Trophoblast cell (in vitro differentiated cells and primary cell): ENCODE measurements around the gene TRIM68.

Source experiments
- DNase-seq, 2 donors: peaks; one replicate each; pipeline ENCODE4 v3.0.0-alpha.2; 2016
- H2AFZ ChIP-seq: 2 replicates; pipeline ENCODE4 v1.6.1; 2013; ENCODE audit warnings: low read length, moderate library complexity, mild to moderate bottlenecking; ENCODE audit not compliant: insufficient read depth, poor library complexity
- H2AK5ac ChIP-seq: 2 replicates; pipeline ENCODE4 v1.6.1; 2013; ENCODE audit warnings: mild to moderate bottlenecking, low read length
- H2BK120ac ChIP-seq: 2 replicates; pipeline ENCODE4 v1.6.1; 2013; ENCODE audit warnings: low read length, mild to moderate bottlenecking, moderate library complexity; ENCODE audit not compliant: insufficient read depth, poor library complexity
- H2BK12ac ChIP-seq: 2 replicates; pipeline ENCODE4 v1.6.1; 2013; ENCODE audit warnings: mild to moderate bottlenecking, low read length, moderate library complexity
- H2BK5ac ChIP-seq: 2 replicates; pipeline ENCODE4 v1.6.1; 2013; ENCODE audit warnings: low read length, low read depth, moderate library complexity, mild to moderate bottlenecking; ENCODE audit not compliant: poor library complexity
- H3K14ac ChIP-seq: 2 replicates; pipeline ENCODE4 v1.6.1; 2013; ENCODE audit warnings: mild to moderate bottlenecking, low read length
- H3K18ac ChIP-seq: 2 replicates; pipeline ENCODE4 v1.6.1; 2013; ENCODE audit warnings: mild to moderate bottlenecking, low read length
- H3K23ac ChIP-seq: 2 replicates; pipeline ENCODE4 v1.6.1; 2013; ENCODE audit warnings: low read length
- H3K27ac ChIP-seq: 2 replicates; pipeline ENCODE4 v1.5.1; 2013; ENCODE audit warnings: low read depth, mild to moderate bottlenecking, inconsistent platforms, low read length, moderate library complexity
- H3K27me3 ChIP-seq: 2 replicates; pipeline ENCODE4 v1.6.1; 2013; ENCODE audit warnings: inconsistent platforms, mild to moderate bottlenecking, low read length, moderate library complexity; ENCODE audit not compliant: insufficient read depth
- H3K36me3 ChIP-seq, 2 experiments: 1 replicate in 1 of 2; 2 replicates in 1 of 2; pipeline ENCODE4 v1.6.1; 2013; ENCODE audit warnings: low read length in 2 of 2, mild to moderate bottlenecking in 2 of 2, moderate library complexity in 1 of 2; ENCODE audit not compliant: insufficient read depth in 2 of 2, control insufficient read depth in 1 of 2
- H3K4ac ChIP-seq: 2 replicates; pipeline ENCODE4 v1.6.1; 2013; ENCODE audit warnings: low read depth, mild to moderate bottlenecking, low read length, moderate library complexity
- H3K4me1 ChIP-seq, 2 experiments: 1 replicate in 1 of 2; 2 replicates in 1 of 2; pipeline ENCODE4 v1.6.1; 2013; ENCODE audit warnings: low read length in 2 of 2, mild to moderate bottlenecking in 2 of 2, moderate library complexity in 1 of 2; ENCODE audit not compliant: insufficient read depth in 2 of 2, control insufficient read depth in 1 of 2
- H3K4me2 ChIP-seq: 2 replicates; pipeline ENCODE4 v1.6.1; 2013; ENCODE audit warnings: inconsistent platforms, mild to moderate bottlenecking, low read length, moderate library complexity
- H3K4me3 ChIP-seq: 2 replicates; pipeline ENCODE4 v1.5.1; 2013; ENCODE audit warnings: mild to moderate bottlenecking, low read depth, low read length, inconsistent platforms
- H3K79me1 ChIP-seq: one replicate; pipeline ENCODE4 v1.6.1; 2013; ENCODE audit warnings: low read length
- H3K79me2 ChIP-seq: 2 replicates; pipeline ENCODE4 v1.6.1; 2013; ENCODE audit warnings: low read length, mild to moderate bottlenecking; ENCODE audit not compliant: control insufficient read depth, insufficient read depth, poor library complexity
- H3K9ac ChIP-seq: 2 replicates; pipeline ENCODE4 v1.6.1; 2013; ENCODE audit warnings: mild to moderate bottlenecking, low read length
- H3K9me3 ChIP-seq: 2 replicates; pipeline ENCODE4 v1.6.1; 2013; ENCODE audit warnings: low read depth, mild to moderate bottlenecking, control low read depth, inconsistent platforms, low read length; ENCODE audit not compliant: insufficient read depth
- H4K12ac ChIP-seq: 2 replicates; pipeline ENCODE4 v1.6.1; 2013; ENCODE audit warnings: low read depth, mild to moderate bottlenecking, low read length, moderate library complexity
- H4K8ac ChIP-seq: 2 replicates; pipeline ENCODE4 v1.6.1; 2013; ENCODE audit warnings: low read depth, mild to moderate bottlenecking, low read length, moderate library complexity
- H4K91ac ChIP-seq: one replicate; pipeline ENCODE4 v1.6.1; 2013; ENCODE audit warnings: low read depth, mild to moderate bottlenecking, low read length, moderate library complexity
- WGBS: extraction: QIAGEN DNeasy Blood & Tissue Kit; methylation state at CpG from one replicate; pipeline ENCODE4 v1.1.7; 2013; ENCODE audit warnings: missing lambda C conversion rate; ENCODE audit not compliant: insufficient read length, insufficient coverage; ENCODE audit errors: extremely low coverage; 5-methylcytosine and 5-hydroxymethylcytosine counted together

Gene TRIM68

DNA sequence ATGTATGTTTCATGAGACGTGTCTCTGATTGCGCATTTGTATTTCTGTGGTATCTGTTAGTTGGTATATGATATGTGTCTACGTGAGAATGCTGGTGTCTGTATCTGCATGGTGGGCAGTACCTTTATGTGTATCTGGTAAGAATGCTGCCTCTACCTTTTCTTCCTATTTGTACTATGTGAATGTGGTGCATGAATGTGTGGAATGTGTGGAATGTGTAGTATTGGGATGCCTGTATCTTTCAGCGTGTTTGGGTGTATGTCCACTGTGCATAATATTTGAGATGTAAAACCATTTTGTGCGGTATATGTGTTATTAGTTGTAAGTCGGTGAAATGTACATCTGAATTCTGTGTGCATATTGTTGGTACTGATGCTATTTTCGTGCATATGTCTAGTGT is 33.5 kb upstream of the TRIM68 start:
- H3K27ac ChIP-seq, result no peak overlapping the region
- H4K12ac ChIP-seq, result no peak overlapping the region
- H2BK12ac ChIP-seq, result no peak overlapping the region
- DNase-seq, result peak in 1 of 2 donors; percentile 7
- no peak overlapping the region for H3K4me3 ChIP-seq
- H3K79me2 ChIP-seq, result no peaks in the 10 kb centered on the region
- no peak overlapping the region for H2BK120ac ChIP-seq
- H4K8ac ChIP-seq, result no peak overlapping the region
- H3K4me2 ChIP-seq, result no peak overlapping the region
- no CpG with 5 or more reads among the region's 7 CpGs for WGBS
- H3K27me3 ChIP-seq, result no peaks in the 10 kb centered on the region
- no peak overlapping the region for H3K14ac ChIP-seq
- no peak overlapping the region for H2AK5ac ChIP-seq
- no peak overlapping the region for H3K18ac ChIP-seq
- no peak overlapping the region for H2AFZ ChIP-seq
- H2BK5ac ChIP-seq, result no peak overlapping the region
- H3K79me1 ChIP-seq, result no peaks in the 10 kb centered on the region
- no peak overlapping the region for H3K23ac ChIP-seq
- H3K9ac ChIP-seq, result no peak overlapping the region
- H3K9me3 ChIP-seq, result peaks cover 7% of the 10 kb centered on the region
- H3K4ac ChIP-seq, result no peak overlapping the region
- H3K4me1 ChIP-seq, result peaks cover 7 to 8% of the 10 kb centered on the region in 2 experiments
- no peaks in the 10 kb centered on the region for H3K36me3 ChIP-seq
- no peak overlapping the region for H4K91ac ChIP-seq

DNA sequence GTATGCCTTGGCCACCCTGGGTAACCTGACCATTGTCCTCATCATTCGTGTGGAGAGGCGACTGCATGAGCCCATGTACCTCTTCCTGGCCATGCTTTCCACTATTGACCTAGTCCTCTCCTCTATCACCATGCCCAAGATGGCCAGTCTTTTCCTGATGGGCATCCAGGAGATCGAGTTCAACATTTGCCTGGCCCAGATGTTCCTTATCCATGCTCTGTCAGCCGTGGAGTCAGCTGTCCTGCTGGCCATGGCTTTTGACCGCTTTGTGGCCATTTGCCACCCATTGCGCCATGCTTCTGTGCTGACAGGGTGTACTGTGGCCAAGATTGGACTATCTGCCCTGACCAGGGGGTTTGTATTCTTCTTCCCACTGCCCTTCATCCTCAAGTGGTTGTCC is 31.9 kb upstream of the TRIM68 start:
- no peak overlapping the region for H3K18ac ChIP-seq
- DNase-seq, result no peak
- no CpG with 5 or more reads among the region's 6 CpGs for WGBS

DNA sequence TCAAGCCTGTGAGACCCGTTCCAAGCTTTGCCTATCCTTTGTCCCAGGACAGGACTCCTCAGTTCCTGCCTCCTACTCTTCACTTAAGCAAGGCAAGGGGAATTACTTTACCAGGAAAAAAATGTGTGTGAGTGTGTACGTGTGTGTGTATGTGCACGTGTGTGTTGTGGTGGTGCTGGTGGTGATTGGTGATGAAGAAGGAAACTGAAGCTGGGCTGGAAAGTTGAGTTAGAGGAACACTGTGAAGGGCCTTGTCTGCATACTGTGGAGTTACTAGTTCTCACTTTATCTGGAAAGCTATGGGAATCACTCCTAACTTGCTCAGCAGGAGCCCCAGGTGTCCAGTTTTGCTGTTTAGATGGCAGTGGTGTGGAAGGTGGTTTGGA is 29.6 kb upstream of the TRIM68 start:
- no peaks in the 10 kb centered on the region for H3K27me3 ChIP-seq

More for the DNA sequence above, 31.9 kb upstream of the TRIM68 start:
- H3K4ac ChIP-seq, result no peak overlapping the region
- H3K36me3 ChIP-seq, result no peaks in the 10 kb centered on the region
- no peak overlapping the region for H4K8ac ChIP-seq
- H3K9ac ChIP-seq, result no peak overlapping the region
- no peak overlapping the region for H3K14ac ChIP-seq
- H3K27ac ChIP-seq, result no peak overlapping the region
- H3K79me1 ChIP-seq, result no peaks in the 10 kb centered on the region
- H2BK12ac ChIP-seq, result no peak overlapping the region
- peaks cover 7 to 8% of the 10 kb centered on the region in 2 experiments for H3K4me1 ChIP-seq
- H2BK5ac ChIP-seq, result no peak overlapping the region
- no peaks in the 10 kb centered on the region for H3K79me2 ChIP-seq
- no peak overlapping the region for H2BK120ac ChIP-seq
- H3K27me3 ChIP-seq, result no peaks in the 10 kb centered on the region
- no peak overlapping the region for H2AFZ ChIP-seq
- H3K4me2 ChIP-seq, result no peak overlapping the region
- no peak overlapping the region for H4K91ac ChIP-seq
- no peak overlapping the region for H4K12ac ChIP-seq
- peaks cover 7% of the 10 kb centered on the region for H3K9me3 ChIP-seq
- no peak overlapping the region for H3K23ac ChIP-seq
- no peak overlapping the region for H3K4me3 ChIP-seq
- H2AK5ac ChIP-seq, result no peak overlapping the region

DNA sequence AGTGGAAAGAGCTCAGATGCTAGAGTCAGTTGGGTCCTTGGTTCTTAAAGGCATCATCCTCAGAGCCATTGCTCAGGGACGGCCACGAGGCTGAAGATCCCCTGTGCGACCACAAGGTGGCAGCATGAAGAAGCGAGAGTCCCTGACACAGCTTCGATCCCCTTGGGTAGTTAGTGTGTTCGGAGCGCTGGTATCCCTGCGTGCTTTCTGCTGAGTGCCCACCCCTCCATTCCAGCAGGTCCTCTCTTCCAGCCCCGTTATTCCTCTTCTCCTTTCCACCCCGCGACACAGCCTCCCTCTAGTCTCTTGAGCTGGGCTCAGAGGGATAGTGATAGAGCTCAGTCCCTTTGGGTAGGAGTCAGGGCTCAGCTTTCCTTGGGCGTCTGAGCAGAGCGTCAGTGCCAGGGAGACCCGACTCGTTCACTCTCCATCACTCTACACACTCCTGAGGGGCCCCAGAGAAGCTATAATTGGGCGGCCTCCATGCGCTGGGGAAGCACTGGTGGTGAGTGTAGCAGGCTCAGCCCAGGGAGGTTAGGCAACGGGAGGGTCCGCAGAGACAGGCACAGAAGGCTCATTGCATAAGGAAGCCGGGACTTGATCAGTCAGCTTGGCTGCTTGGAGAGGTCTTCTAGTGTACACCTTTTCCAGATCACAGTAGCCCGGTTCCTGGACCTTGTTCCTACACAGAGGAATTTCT is 29.1 kb upstream of the TRIM68 start, which contains the start of gene OR51D1:
Gene OR51D1, plus strand, starts transcription at position 516 of the 700 bp plus-strand sequence. CDS start 2,314 bp downstream, outside the sequence.
- no CpG with 5 or more reads among the region's 21 CpGs for WGBS
- Histone ChIP-seq H3K9me3 (peaks cover 6% of the 10 kb centered on the region), H3K36me3 (no peaks in the 10 kb centered on the region), H3K18ac (no peak within 1 kb of the TSS), H4K8ac (no peak within 1 kb of the TSS), H3K4ac (no peak within 1 kb of the TSS), H3K4me2 (peak within 1 kb of the TSS; percentile 31), H2AFZ (no peak within 1 kb of the TSS), H3K27ac (no peak within 1 kb of the TSS), H3K14ac (no peak within 1 kb of the TSS), H2BK12ac (no peak within 1 kb of the TSS), H2AK5ac (no peak within 1 kb of the TSS), H3K4me3 (no peak within 1 kb of the TSS), H3K27me3 (no peaks in the 10 kb centered on the region), H2BK120ac (no peak within 1 kb of the TSS), H4K12ac (no peak within 1 kb of the TSS), H4K91ac (no peak within 1 kb of the TSS), H3K79me1 (no peaks in the 10 kb centered on the region), H3K79me2 (no peaks in the 10 kb centered on the region), H2BK5ac (no peak within 1 kb of the TSS), H3K23ac (no peak within 1 kb of the TSS), H3K4me1 (peaks cover 5 to 7% of the 10 kb centered on the region in 2 experiments), H3K9ac (no peak within 1 kb of the TSS)
- peak; percentile 57 to 76 for DNase-seq

More for the DNA sequence above, 29.6 kb upstream of the TRIM68 start:
- H3K23ac ChIP-seq, result no peak overlapping the region
- H3K27ac ChIP-seq, result no peak overlapping the region
- H3K4ac ChIP-seq, result no peak overlapping the region
- no peak overlapping the region for H4K12ac ChIP-seq
- no peaks in the 10 kb centered on the region for H3K79me2 ChIP-seq
- H3K4me3 ChIP-seq, result no peak overlapping the region
- WGBS, result no CpG with 5 or more reads among the region's 3 CpGs
- H2AFZ ChIP-seq, result no peak overlapping the region
- DNase-seq, result no peak
- H3K4me1 ChIP-seq, result peaks cover 7 to 8% of the 10 kb centered on the region in 2 experiments
- H3K4me2 ChIP-seq, result no peak overlapping the region
- no peak overlapping the region for H2BK5ac ChIP-seq
- no peaks in the 10 kb centered on the region for H3K79me1 ChIP-seq
- H4K8ac ChIP-seq, result no peak overlapping the region
- peaks cover 6% of the 10 kb centered on the region for H3K9me3 ChIP-seq
- H3K36me3 ChIP-seq, result no peaks in the 10 kb centered on the region
- H2BK120ac ChIP-seq, result no peak overlapping the region
- no peak overlapping the region for H2BK12ac ChIP-seq
- no peak overlapping the region for H3K18ac ChIP-seq
- no peak overlapping the region for H3K14ac ChIP-seq
- H3K9ac ChIP-seq, result no peak overlapping the region
- H2AK5ac ChIP-seq, result no peak overlapping the region
- H4K91ac ChIP-seq, result no peak overlapping the region
